ENCODE data around the gene VWDE.
A peak's percentile ranks its signal among the peaks of the same experiment; 100 is the strongest.

Gene VWDE

DNA sequence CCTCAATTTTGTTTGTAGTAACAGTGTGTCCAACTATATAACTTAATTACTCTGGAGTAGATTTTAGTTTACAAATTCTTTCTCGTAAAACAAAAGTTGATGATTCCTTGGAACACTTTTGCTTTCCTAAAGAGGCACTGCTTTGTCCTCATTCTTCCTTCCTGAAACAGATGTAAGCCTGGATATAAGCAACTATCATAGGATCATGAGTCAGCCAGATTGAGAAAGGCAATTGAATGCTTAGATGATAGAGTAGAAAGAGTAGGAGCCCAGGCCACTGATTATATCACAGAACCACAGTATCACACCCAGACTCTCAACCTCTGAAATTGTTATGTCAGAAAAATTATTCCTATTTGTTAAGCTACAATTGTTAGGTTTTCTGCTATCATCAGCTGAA, 122.6 kb downstream of the VWDE start:
- FAIRE-seq, result peak; percentile 95
